ENCODE data around the gene RBM19.

Gene RBM19

DNA sequence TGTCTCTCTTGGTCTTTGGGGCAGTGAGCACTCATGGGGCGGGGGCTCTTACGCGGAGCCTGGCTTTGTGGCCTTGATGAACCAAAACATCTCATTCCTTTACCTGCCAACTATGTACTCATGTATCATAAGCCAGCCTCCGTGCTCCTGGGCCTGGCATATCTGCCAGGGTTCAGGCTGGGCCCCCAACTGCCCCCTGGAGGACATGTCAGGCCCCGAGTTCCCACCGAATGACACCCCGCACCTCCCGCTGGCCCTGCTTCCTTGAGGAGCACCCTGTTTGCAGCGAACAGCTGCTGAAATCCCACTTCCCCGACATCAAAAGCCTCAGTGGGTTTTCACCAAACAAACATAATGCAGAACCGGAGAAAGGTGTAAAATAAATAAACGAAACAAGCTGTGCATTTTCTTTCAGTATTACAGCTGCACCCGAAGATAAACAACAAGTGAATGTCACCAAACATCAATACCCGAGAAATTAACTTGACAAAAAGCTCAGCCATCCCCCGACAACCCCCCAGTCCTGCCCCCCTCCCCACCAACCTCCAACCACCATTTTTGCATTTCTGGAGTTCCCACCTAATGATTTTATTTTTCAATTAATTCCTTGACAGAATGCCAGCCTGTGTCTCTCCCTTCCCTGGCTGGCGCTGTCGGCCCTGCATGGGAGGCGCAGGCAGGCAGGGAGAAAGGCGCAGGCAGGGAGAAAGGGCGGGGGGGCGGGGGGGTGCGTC lies 139.2 kb downstream of the RBM19 start:
- DNase-seq = no peak

DNA sequence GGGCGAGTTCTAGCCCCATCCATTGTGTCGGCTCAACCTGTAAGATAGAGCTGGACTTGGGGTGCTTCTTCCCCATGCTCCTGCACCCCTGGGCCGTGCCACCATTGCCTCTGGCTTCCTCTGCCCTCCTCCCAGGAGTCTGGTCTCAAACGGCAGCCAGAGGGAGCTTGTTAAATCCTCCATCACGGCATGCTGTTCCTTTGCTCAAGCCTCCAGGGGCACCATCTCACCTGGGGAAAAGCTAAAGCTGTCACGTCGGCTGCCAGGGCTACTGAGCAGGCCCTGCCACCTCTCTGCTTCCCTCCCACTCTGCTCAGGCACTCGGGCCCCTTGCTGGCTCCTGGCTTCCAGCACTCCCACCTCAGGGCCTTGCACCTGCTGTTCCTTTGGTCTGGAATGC lies 140.4 kb downstream of the RBM19 start:
- peak; percentile 29 for DNase-seq

DNA sequence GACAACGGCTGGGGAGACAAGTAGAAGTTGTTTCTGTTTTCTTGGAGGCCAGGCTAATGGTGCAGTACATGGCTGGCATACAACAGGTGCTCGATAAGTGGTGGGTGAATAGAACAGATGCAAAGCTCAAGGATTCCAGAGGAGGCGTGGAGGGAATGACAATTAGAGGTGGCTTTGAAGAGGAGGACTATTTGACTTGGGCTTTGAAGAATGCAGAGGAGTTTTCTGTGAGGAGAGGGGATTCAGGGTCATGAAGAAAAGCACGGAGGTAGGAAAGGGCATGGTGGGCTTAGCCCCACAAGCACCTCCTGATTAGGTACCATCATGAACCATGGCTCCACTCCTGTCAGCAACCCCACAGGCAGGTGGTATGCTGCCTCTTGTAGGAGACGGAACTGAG lies 142.3 kb downstream of the RBM19 start:
- no peak for DNase-seq

- no peak for DNase-seq
These were observed 143.1 kb downstream of the RBM19 start for GRCh38 chr12:113823016-113823415.

- DNase-seq = no peak
These were observed 145.3 kb downstream of the RBM19 start for GRCh38 chr12:113820842-113821241.

DNA sequence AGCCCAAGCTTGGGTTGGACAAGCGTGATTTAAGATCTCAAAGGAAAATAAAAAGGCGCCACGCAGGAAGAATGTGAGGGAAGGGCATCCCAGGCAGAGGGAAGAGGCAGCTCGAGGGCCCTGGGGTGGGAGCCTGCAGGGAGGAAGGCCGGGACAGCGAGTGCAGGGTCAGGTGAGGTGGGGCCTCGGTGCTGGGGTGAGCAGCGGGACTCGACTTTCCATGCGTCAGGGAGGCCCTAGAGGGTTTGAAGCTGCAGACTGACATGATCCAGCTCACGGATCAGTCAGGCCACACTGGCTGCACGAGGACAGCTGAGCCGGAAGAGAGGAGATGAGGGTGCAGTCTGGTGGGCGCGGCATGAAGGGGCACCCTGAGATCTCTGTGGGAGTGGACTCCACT lies 145.8 kb downstream of the RBM19 start:
- no peak for DNase-seq

GRCh38 chr12:113819495-113819894 lies 146.6 kb downstream of the RBM19 start:
- DNase-seq = no peak

DNA sequence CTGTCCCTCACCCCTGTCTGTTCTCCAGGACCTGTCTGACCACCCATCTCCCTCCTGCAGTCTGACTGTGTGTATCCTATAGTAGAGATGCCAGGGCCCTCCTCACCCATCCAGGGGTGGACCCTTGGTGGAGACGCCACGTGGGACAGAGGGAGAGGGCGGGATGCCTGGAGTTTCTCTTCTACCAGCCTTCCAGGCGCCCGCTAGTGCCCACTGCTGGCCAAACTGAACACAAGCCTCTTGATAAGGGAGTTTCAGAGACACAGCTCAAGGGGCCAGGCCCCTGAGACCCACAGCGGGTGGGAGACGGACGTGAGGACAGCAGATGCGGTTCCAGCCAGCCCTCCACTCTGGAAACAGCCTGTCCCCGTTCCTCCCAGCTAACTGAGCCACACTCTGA lies 147.3 kb downstream of the RBM19 start:
- peak; percentile 47 for DNase-seq

- DNase-seq = no peak
These were observed 147.8 kb downstream of the RBM19 start for GRCh38 chr12:113818283-113818682.

DNA sequence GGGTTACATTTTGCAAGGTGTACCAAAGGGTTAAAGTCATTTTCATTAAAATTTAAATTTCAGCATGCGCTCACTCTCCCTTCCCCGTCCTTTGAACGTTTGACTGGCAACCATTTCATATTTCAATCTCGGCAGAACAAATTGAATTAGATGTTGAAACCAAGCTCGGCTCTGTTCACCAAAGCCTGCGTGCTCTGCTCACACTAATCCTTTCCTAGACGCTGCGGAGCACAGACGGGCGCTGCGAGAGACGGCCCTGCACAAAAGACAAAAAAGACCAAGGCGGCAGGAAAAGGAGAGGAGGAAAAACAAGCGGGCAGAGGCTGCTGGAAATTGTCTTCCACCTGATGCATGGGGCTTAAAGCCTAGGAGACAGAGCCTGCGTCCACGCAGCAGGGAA lies 149.3 kb downstream of the RBM19 start:
- DNase-seq = no peak

DNA sequence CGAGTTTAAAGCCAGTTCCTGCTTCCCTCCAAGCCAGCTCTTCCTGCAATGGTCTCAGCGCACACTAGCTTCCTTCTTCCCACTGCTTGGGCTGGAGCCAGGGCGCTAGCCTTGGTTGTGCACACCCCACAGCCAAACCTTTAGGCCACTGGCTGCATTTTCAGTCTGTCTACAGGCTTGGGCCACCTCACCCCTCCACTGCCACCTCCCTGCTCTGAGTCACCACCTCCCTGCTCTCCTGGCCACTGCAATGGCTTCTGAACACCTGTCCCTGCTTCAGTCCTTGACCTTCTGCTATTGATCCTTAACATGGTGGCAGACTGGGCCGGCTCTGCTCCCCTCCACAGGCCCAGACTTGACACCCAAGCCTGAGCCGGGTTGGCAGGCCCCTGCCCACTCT lies 151.1 kb downstream of the RBM19 start:
- DNase-seq = peak; percentile 88

DNA sequence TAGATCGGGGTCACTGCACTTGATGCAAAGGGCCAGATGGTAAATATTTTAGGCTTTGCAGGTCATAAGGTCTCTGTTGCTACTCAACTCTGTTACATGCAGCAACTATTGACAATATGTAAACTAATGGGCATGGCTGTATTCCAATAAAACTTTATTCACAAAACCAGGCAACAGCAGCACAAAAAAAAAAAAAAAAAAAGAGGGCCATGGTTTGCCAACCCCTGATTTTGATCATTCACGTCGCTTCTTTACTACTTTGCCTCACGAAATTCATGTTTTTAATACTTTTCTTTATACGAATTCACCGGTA lies 152.9 kb downstream of the RBM19 start:
- no peak for DNase-seq

GRCh38 chr12:113812411-113813228 lies 153.5 kb downstream of the RBM19 start:
- DNase-seq = no peak

GRCh38 chr12:113809462-113810220 lies 156.5 kb downstream of the RBM19 start:
- DNase-seq = peak; percentile 21

- no peak for DNase-seq
These were observed 157.8 kb downstream of the RBM19 start for GRCh38 chr12:113808095-113808951.

- no peak for DNase-seq
These were observed 160.5 kb downstream of the RBM19 start for GRCh38 chr12:113805673-113806072.

DNA sequence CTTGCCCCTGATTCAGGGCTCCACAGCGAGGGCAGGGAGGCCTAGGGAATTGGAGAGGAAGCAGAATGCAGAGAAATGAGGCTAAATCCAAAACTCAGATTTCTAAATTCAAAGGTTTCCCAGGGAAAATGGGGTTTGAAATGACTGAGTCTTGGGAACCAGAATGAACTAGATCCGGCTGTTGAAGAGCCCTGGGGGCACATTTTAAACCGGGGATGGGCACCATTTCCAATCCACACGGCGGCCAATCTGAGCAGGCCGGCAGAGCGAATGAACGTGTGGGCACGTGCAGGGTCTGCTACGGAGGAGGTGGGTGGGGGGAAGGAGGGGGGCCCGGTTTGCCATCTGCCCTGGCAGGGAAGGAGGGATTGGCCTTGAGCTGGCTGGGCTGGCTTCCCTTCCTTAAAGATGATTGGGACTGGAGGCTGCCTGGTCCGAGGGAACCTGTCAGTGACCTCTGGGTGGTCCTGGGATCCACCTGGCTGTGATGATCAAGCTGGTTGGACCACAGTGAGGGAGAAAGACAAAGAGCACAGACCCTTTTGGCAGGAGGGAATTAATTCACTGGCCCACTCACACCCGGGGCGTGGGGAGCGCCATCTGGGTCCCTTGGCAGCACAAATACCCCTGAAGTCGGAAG lies 161.0 kb downstream of the RBM19 start:
- DNase-seq = no peak

DNA sequence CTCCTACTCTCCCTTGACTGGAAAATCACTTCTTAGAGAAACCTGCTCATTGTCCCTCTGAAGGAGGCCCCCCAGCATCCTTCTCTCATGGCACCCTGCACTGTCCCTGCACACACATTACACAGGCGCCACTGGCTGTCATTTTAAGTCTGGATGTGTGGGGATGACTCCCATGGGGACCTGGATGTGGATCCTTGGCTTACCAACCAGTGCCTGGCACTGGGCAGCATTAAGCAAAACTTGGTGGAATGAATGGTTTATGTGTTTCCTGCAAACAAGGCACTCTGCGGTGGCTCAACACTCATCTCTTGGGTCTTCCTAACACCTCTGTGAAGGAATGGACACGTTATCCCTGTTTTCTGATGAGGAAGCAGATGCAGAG lies 162.4 kb downstream of the RBM19 start:
- no peak for DNase-seq

GRCh38 chr12:113802966-113803758 lies 163.0 kb downstream of the RBM19 start:
- DNase-seq = no peak

DNA sequence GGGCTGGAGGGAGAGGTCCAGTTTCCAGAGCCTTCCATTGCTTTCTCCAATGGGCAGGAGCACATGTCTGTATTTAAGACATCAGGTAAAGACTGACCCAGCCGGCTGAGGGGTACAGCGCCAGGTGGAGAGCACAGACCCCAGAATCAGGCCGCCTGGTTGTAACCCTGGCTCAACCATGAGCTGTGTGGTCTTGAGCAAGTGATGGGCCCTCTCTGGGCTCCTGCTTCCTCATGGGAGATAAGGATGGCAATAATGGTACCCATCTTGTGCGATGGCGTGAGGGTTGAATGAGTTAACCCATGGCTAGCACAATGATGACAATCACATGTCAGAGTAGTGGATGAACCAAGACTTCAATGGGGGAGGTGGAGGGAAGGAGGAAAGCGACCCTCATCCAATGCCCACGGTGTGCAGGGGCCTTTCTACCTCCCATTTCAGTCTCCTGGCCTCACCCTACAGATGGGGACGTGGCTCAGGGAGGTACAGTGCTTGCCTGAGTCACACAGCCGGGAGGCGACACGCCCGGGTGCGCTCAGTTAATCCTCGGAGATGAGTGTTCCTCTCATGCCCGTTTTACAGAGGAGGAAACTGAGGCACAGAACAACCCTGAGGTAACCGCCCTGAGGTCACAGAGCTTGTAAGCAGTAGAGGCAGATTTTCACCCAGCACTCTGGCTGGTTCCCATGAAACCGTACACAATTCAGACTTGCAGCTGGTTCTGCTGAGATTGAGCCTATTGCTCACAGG lies 163.9 kb downstream of the RBM19 start:
- no peak for DNase-seq

DNA sequence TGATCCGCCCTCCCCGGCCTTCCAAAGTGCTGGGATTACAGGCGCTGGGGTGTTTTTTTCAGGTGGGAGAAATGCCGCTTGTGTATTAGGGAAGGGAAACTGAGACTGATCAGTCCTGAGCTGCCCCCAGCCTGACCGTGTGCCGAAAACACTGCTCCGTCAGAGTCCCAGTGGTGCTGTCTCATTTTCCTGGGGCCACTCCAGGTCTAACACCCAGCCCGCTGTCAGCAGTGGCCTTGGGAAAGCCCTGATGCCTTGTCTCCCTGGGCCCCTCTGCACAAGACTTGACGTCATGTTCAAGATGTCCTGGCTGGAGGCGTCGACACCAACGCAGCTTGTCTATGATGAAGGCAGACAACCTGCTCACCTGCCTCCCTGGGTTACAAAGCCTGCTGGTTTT lies 165.9 kb downstream of the RBM19 start:
- no peak for DNase-seq

All from DMS53 (cell line).